GM21367 (cell line): ENCODE measurements around the gene SPOCK1.

Source experiments
- ATAC-seq: cut with Tn5 transposase; IDR thresholded peaks from one replicate; pipeline ENCODE4 v1.9.1; 2021; ENCODE audit not compliant: unreplicated experiment

SPOCK1 gene

GRCh38 chr5:137203011-137203632 lies 296.0 kb downstream of the SPOCK1 start:
- no peak for ATAC-seq

DNA sequence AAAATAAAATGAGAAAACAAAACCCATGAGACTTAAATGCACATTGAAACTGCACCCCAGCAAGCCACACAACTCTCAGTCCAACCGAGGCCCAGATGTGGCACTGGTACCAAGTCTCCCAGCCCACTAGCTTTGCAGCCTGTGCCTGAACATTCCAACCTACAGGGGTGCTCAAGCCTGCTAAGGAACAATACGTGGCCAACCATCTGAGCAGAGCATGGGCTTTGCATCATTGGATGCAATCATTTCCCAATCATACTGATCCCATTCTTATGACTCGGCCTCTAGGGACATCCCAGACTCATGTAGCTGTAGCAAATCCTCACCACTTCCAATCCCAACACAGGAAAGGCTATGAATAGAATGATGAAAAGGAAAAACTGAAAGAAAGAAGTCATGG lies 297.2 kb downstream of the SPOCK1 start:
- no peak for ATAC-seq

DNA sequence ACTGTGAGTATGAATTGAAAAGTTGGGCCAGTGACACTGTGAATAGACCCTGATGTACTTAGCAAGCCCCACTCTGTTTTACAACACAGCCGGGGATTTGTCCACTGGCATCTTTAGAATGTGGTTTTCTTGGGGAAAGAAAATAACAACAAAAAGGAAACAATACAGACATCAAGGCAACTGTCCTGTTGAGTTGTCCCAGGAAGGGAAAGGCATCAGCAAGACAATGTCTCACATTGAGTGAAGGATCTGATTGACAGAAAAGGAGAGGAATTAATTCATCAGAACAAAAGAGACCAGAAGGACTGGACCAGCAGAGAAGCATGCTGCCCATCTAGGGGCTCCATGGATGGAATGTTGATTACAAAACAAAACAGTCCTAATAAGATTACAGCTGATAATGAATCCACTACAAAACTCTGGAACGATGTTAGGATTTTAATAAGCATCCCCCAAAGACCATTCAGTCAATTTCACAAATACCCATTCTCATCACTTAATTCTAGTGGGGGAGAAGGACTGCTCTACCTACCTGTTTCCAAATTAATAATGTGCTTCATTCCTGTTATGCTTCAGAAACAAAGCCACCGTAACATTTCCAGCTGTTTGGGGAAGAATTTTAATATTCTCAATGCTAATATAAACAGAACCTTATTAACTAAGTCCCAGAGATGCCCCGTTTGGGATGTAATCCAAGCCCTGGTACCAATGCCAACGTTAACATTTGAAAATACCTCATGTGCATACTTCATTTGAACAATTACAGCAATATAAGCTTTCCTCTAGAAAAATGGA lies 298.0 kb downstream of the SPOCK1 start:
- ATAC-seq = no peak

- no peak for ATAC-seq
Observed at GRCh38 chr5:137199966-137200365, 299.2 kb downstream of the SPOCK1 start.

GRCh38 chr5:137199201-137199600 lies 299.9 kb downstream of the SPOCK1 start:
- no peak for ATAC-seq

DNA sequence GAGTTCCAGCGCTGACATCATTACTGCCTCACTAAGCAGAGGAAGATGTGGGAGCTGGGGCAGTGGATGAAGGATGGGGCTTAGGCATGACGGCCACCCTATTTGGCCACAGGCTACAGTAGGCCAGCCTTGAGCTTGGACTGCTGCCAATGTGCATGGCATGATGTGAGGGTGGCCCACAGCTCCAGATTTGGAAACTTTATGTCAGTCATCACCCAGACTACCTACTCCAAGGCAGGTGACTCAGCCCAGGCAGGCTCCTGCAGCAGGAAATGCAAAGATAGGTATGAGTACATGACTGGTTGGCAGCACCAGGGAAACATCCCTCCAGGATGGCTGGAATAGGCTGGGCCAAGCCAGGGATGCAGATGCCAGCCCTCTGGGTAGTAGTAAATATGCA lies 303.6 kb downstream of the SPOCK1 start:
- ATAC-seq = no peak

DNA sequence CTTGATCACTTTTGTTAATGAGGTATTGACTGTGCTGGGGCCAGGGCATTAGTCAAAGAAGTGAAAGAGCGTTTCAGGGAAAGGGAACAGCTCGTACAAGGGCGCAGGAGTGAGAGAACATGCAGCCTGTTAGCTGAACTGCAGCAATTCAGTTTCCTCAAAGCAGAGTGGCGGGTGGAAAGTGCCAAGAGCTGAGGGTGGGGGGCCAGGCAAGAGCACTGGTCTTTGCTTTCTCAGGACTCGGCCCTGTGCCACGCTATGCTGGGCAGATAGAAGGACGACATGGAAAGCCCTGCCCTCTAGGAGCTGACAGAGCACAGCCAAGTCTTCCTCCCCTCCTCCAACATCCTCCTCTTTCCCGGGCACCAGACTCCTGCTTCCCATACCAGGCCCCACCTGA lies 304.8 kb downstream of the SPOCK1 start:
- ATAC-seq = no peak

- no peak for ATAC-seq
Observed at GRCh38 chr5:137192293-137192743, 306.8 kb downstream of the SPOCK1 start.

GRCh38 chr5:137191179-137191578 lies 307.9 kb downstream of the SPOCK1 start:
- no peak for ATAC-seq

- no peak for ATAC-seq
Observed at GRCh38 chr5:137190441-137190840, 308.7 kb downstream of the SPOCK1 start.

- no peak for ATAC-seq
Observed at GRCh38 chr5:137190031-137190430, 309.1 kb downstream of the SPOCK1 start.

- no peak for ATAC-seq
Observed at GRCh38 chr5:137188566-137188965, 310.6 kb downstream of the SPOCK1 start.

- ATAC-seq = no peak
Observed at GRCh38 chr5:137186759-137187461, 312.2 kb downstream of the SPOCK1 start.

DNA sequence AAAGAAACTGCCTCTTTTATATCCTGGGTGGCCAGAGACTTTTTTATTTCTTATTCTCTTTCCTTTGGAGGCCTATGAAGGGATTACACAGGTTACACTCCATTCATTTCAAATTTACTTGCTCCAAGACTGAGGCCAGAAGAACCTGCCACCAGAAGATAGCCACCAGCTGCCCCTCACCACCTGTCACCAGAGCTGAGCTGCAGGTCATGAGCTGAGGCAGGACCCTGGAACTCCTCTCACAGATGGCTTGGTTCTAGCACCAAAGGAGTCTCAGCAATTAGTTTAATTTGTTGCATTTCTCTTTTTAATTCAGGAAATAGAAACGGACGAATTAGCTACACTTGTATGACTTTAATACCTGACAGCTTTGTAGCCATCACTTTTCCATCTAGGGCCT lies 313.9 kb downstream of the SPOCK1 start:
- ATAC-seq = no peak

GRCh38 chr5:137184734-137185133 lies 314.4 kb downstream of the SPOCK1 start:
- ATAC-seq = no peak

GRCh38 chr5:137182576-137182975 lies 316.6 kb downstream of the SPOCK1 start:
- ATAC-seq = no peak

DNA sequence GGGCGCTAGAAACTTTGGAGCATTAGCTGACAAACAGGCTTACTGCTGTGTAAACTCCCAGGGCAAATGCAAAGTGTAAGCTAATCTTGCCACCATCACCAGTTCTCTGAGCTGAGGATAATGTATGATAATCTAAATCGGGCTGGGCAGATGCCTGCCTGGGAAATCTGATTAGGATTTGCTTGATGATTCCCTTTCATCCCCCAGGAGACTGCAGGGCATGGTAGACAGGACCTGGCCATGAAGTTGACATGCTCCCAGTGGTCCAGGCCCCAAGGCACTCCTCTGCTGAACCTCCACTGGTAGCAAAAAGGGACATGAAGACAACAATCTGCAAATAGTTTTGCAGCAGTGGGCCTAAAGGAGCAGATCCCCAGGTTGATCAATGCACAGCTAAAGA lies 317.5 kb downstream of the SPOCK1 start:
- ATAC-seq = no peak

GRCh38 chr5:137179203-137179602 lies 319.9 kb downstream of the SPOCK1 start:
- no peak for ATAC-seq

DNA sequence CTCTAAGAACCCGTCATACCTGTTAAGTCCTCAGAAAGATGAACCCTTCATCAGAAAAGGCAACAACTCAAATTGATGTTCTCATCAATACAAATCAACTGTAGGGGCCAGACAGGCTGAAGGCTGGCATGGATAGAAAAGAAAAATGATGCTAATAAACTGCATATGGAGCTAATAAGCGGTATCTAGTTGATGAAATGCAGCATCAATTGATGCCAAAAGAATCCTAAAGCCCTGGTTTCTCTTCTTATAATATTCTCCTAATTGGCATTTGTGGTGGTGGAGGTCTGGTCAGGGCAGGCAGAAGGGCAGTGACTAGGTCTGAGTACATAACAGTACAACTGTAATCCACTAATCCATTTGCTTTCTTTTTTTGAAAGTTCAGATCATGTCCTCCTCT lies 322.5 kb downstream of the SPOCK1 start:
- no peak for ATAC-seq

- no peak for ATAC-seq
Observed at GRCh38 chr5:137176126-137176525, 323.0 kb downstream of the SPOCK1 start.

DNA sequence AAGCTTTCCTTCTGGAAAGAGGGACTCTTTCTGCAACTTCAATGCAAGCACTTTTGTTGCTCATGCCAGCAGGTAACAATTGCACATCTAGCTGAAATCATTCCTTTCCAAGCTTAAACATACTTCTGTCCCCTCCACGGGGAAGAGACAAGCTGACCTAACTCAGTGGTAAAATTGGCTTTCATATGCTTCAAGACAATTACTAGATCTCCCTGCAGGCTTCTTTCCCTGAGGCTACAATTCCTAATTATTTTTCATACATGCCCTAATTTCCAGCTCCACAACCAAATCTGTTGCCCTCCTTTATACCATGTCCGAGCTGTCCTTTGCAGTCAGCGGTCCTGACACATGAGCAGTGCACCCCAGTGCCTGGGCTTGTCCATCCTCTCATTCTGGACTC lies 324.9 kb downstream of the SPOCK1 start:
- no peak for ATAC-seq

DNA sequence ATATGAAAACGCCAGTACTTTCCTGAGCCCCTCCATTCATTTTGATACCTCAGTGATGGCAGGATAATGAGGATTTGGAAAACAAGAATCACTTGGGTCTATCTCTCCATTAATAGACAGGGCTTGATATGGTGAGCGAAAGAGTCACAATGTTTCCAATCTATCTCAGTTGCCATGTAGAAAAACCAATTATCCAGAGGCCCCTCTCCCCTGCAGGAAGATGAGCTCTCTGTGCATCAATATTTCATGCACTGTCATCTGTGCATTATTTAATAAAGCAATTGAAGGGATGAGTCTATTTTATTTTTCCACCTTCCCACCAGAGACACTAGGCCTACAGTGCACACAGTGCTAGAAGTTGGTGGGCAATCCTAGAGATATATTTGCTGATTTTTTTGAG lies 326.9 kb downstream of the SPOCK1 start:
- ATAC-seq = no peak
